ENCODE measurements around the gene KCNMB3. TPM values are rescaled to one million over a fixed set of nuclear protein-coding genes. Genes with fewer than 3 reads are reported as not detected.
"Not testable (repeated sequence)": the region's sequence is repeated elsewhere in the genome, so short reads cannot be mapped to it uniquely, and the experiment has no call there.

Gene KCNMB3
- total RNA-seq, 1 donor from 2014 or later, result 2.4 TPM

DNA sequence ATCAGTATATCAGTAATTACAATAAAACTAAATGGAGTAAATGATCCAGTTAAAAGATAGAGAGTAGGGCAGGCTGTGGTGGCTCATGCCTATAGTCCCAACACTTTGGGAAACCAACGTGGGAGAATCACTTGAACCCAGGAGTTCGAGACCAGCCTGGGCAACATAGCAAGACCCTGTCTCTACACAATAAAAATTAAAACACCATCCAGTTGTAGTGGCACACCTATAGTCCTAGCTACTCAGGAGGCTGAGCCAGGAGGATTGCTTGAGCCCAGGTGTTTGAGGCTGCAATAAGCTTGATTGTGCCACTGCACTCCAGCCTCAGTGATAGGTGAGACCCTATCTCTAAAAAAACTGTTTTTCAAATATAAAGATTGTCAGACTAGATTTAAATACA lies 5.9 kb upstream of the KCNMB3 start:
- no peak for DNase-seq (ENCODE audit: extremely low spot score, unreplicated experiment)
- Mint-ChIP-seq H3K4me1 (ENCODE audit: unreplicated experiment) (no peaks in the 10 kb centered on the region), H3K4me3 (no peak overlapping the region), H3K9me3 (peaks cover 20% of the 10 kb centered on the region), H3K27ac (no peak overlapping the region), H3K27me3 (no peaks in the 10 kb centered on the region), H3K36me3 (peaks cover 11% of the 10 kb centered on the region)
- TF ChIP-seq, protein P1, sequence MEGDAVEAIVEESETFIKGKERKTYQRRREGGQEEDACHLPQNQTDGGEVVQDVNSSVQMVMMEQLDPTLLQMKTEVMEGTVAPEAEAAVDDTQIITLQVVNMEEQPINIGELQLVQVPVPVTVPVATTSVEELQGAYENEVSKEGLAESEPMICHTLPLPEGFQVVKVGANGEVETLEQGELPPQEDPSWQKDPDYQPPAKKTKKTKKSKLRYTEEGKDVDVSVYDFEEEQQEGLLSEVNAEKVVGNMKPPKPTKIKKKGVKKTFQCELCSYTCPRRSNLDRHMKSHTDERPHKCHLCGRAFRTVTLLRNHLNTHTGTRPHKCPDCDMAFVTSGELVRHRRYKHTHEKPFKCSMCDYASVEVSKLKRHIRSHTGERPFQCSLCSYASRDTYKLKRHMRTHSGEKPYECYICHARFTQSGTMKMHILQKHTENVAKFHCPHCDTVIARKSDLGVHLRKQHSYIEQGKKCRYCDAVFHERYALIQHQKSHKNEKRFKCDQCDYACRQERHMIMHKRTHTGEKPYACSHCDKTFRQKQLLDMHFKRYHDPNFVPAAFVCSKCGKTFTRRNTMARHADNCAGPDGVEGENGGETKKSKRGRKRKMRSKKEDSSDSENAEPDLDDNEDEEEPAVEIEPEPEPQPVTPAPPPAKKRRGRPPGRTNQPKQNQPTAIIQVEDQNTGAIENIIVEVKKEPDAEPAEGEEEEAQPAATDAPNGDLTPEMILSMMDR (conservative IDR thresholded peaks at IDR 0.05), result no peak

DNA sequence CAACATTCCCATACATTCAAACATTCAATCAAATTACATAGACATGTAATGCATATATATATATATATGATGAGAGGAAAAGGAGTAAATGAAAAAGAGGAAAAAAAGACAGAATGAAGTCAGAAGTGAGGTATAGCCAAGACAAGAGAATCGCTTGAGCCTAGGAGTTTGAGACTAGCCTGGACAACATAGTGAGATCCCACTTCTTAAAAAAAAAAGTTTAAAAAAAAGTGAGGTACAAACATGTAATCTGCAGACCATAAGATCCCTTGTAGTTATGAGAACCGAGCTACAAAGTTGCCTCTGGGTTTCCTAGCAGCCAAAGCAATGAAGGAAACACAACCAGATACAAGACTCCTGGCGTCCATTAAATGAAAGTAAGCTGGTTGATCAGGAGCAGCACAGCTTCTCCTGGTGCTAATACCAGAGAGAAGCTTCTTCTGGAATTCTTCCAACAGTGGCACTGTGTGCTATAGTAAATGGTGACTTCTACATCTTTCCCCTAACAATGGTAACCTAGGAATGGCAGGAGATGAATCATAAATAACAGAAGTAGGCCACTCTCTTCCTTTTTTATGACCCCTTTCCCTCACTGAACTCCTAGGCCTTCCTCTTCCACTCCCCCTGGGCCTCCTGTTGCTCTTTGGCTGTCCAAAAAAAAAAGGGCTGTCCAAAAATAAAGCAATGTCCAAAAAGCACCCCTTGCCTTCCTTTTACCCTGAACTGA lies 3.5 kb downstream of the KCNMB3 start:
- Mint-ChIP-seq H3K27ac (no peak overlapping the region), H3K4me1 (ENCODE audit: unreplicated experiment) (no peaks in the 10 kb centered on the region), H3K9me3 (no peaks in the 10 kb centered on the region), H3K27me3 (no peaks in the 10 kb centered on the region), H3K4me3 (no peak overlapping the region), H3K36me3 (peaks cover 15% of the 10 kb centered on the region)
- DNase-seq (ENCODE audit: extremely low spot score, unreplicated experiment), result no peak
- TF ChIP-seq, protein P1 (conservative IDR thresholded peaks at IDR 0.05), result no peak

DNA sequence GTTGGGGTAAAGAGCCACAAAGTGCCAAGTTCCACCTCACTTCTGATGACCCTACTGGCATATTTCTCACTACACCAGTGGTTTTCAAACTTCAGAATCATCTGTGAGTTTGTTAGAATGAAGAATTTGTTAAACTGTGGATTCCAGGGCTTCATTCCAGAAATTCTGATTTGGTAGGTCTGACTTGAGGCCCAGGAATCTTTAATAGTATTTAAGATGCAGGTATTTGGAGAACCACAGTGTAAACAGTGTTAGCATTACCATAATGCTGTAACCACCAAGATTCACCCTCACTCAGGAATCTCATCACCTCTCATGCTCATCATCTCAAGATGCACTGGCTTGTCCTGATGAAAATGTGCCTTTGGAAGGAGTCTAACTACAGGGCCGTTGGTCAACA lies 6.0 kb downstream of the KCNMB3 start:
- H3K9me3 Mint-ChIP-seq, result no peaks in the 10 kb centered on the region
- no peak overlapping the region for H3K27ac Mint-ChIP-seq
- no peak overlapping the region for H3K4me3 Mint-ChIP-seq
- no peaks in the 10 kb centered on the region for H3K27me3 Mint-ChIP-seq
- peaks cover 5% of the 10 kb centered on the region for H3K36me3 Mint-ChIP-seq
- no peaks in the 10 kb centered on the region for H3K4me1 Mint-ChIP-seq (ENCODE audit: unreplicated experiment)
- DNase-seq (ENCODE audit: extremely low spot score, unreplicated experiment), result no peak
- TF ChIP-seq, protein P1 (conservative IDR thresholded peaks at IDR 0.05), result no peak

DNA sequence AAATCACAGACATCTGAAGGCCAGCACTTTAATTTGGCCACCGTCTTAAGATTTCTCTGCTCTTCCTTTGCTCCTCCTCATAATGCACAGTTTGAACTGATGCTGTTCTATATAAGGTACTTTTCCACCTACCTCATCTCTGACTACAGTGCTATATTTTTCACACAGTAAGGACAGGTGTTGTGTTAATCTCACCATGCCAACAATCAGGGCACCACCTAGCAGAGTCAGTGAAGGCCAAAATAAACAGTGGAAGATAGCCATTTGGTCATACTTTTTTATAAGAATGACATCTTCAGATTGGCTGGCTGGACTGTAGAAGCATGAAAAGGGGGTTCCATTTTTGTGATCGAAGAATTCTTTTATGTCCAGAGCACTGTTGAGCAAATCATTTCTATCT lies 8.1 kb downstream of the KCNMB3 start:
- H3K4me1 Mint-ChIP-seq (ENCODE audit: unreplicated experiment); H3K36me3 Mint-ChIP-seq; H3K27ac Mint-ChIP-seq; H3K4me3 Mint-ChIP-seq; H3K9me3 Mint-ChIP-seq; DNase-seq (ENCODE audit: extremely low spot score, unreplicated experiment); H3K27me3 Mint-ChIP-seq: not testable (repeated sequence)

DNA sequence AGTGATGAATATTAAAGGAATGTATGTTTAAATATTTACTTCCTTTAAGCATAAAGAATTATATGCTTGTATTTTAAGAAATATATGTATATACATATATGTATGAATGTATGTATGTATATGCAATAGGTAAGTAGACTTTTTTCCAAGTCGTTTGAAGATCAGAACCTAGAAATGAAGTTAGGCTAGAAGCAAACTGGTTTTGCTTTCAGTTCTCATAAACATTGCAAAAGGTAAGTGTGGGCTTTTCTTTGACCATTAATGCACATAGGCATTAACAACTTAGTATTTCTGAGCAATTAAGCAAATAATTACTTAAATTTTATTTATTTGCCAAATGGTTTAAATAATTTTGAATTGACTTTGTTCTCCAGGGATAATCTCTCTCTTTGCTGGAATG lies 10.6 kb downstream of the KCNMB3 start:
- not testable (repeated sequence) for DNase-seq (ENCODE audit: extremely low spot score, unreplicated experiment); H3K9me3 Mint-ChIP-seq; H3K36me3 Mint-ChIP-seq; H3K27me3 Mint-ChIP-seq; H3K4me3 Mint-ChIP-seq; H3K27ac Mint-ChIP-seq; H3K4me1 Mint-ChIP-seq (ENCODE audit: unreplicated experiment)

DNA sequence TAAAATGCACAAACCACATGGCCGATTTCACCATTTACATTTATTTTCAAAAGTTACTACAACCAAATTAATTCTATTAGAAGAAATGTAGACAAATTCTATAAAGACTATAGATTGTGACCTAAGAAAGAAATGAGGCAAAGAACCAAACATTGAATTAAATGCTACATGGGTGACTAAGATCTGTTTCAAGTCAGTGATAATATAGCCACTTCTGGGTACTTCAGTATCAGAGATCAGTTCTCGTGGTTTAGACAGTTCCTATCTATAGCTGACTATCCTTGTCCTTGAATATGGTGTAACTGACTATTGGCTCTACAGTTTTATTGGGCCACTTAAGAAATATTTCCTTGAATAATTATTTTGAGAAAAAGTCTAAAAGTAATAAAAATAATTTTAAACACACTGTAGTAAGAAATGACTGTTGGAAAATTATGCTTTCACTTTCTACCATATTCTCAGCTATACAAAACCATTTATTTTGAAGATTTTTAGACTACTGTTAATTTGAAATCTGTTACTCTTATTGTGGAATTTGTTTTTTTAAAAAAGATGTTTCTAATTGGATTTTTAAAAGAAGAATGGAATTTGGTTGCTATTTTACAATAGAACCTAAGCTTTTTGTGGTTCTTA lies 14.1 kb downstream of the KCNMB3 start:
- Mint-ChIP-seq H3K27ac (no peak overlapping the region), H3K4me1 (ENCODE audit: unreplicated experiment) (no peaks in the 10 kb centered on the region), H3K4me3 (no peak overlapping the region), H3K36me3 (peaks cover 11% of the 10 kb centered on the region), H3K27me3 (no peaks in the 10 kb centered on the region), H3K9me3 (no peaks in the 10 kb centered on the region)
- TF ChIP-seq, protein P1 (conservative IDR thresholded peaks at IDR 0.05), result no peak
- DNase-seq (ENCODE audit: extremely low spot score, unreplicated experiment), result no peak
